SKM-1 treated with dmso at 0.1 percent for 144 hours (cell line): Measurements from ENCODE around the gene P2RY6.
"Not testable (repeated sequence)": the region's sequence is repeated elsewhere in the genome, so short reads cannot be mapped to it uniquely, and the experiment has no call there.

ENCODE experiments used
- DNase-seq: peaks from one replicate; lab custom pipeline; 2025; ENCODE audit not compliant: unreplicated experiment; lab: John Stamatoyannopoulos, UW

Gene P2RY6

DNA sequence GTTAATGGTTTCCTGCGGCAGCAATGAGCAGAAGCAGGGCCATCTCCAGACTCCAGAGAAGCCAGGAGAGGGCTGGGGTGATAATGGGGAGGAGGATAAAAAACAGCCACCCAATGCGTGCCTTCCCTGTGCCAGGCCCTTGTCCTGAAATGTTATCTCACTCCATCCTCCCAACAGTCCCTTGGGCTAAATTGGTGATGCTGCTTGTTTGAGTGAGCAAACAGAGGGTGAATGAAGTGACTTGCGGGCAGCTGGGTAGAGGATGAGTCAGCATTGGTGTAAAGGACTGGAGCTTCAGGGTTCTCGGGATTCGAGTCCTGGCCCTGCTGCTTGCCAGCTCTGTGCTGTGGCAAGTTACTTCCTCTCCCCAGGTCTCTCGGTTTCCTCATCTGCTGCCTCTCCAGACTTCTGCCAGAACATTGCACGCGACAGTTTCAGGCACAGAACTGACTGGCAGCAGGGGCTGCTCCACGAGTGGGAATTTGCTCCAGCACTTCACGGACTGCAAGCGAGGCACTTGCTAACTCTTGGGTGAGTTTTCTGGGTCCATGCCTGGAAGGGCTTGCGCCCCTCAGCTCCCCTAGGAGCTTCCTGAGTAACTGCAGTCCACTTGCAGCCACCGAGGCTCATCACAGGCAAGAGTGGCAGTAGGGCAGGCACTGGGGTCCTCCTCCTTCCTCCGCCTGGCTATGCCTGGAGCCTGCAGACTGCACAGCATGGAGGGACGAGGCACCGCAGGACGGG is at the start of gene P2RY6:
P2RY6 (plus strand) TSS at position 403 of the 744 bp plus-strand sequence. CDS start 24,181 bp downstream, outside the sequence.
- DNase-seq: peak; percentile 96

DNA sequence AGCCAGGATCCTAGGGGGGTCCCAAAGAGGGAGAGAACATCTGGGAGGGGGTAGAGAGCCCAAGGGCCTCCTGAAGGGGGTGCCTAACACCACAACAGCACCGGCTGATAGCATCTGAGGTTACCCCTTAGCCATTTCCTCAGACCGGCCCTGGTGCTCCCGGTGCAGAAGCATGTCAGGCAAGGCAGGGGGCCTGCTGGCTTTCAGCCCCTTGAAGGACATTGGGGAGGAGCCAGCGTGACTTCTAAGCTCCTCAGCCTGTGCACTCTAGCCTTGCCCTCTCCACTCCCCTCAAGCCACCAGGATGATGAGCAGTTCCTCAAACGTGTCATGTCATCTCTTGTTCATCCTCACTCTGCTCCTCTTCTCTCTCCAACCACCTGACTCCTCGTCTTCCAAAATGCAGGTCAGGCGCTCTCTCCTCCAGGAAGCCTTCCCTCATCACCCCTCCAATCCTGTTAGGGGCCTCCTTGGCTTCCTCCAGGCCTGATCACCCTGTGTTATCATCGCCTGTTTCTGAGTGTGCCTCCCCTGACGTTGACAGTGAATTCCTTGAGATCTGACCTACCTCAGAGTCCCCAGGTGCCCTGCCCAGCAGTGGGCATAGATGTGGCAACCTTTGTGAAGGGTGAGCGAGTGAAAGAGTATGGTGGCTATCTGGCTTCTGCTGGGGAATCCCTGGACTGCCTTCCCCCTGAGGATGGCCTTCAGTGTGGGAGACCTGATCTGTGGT is 48.0 kb upstream of the P2RY6 start:
- DNase-seq: no peak

GRCh38 chr11:73225001-73225686 is 47.0 kb upstream of the P2RY6 start:
- DNase-seq: no peak

DNA sequence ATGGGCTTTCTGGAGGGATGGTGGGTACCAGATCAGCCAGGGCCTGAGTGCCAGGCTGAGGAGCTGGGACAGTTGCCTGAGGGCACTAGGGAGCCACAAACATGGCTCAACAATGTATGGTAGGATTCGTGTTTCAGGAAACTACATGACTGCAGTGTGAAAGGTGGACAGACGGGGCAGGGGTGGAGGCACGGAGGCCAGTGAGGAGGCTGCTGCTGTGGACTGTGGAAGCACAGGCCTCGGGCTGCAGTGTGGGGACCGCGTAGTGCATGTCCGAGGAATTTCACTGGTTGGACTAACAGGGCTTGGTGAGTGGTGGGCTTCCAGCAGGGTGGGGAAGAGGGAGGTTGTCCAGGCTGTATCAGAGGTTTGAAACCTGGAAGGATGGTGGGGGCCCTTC is 46.3 kb upstream of the P2RY6 start:
- DNase-seq: no peak

DNA sequence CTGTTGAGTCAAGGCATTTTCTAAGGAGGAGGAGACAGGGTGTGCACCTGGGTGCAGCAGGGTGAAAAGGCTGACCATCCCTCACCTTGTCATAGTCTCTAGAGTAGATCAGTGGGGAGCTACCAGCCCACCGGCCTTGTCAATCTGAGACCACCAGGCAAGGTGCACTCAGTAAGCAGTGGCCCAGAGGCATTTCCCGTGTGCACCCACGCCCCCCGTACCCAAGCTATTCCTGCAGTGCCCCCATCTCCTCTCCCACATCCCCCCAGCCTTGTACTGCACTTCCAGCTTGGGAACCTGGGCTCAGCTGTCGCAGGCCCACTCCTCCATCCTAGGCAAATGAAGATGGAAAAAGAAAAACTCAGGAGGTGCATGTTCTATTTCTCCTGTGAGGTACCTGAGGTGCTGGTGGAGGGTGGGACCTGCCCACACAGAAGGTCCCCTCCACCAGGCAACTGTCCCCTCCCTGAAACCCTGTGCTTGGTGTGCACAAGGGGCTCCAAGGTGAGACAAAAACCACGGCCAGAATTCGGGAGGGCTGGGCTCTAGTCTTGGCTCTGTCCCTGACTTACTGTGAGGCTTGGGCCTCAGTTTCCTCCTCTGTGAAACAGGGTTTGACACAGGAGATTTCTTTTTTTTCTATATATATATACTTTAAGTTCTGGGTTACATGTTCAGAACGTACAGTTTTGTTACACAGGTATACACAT is 45.7 kb upstream of the P2RY6 start:
- no peak for DNase-seq

GRCh38 chr11:73227571-73228211 is 44.4 kb upstream of the P2RY6 start:
- DNase-seq: no peak

DNA sequence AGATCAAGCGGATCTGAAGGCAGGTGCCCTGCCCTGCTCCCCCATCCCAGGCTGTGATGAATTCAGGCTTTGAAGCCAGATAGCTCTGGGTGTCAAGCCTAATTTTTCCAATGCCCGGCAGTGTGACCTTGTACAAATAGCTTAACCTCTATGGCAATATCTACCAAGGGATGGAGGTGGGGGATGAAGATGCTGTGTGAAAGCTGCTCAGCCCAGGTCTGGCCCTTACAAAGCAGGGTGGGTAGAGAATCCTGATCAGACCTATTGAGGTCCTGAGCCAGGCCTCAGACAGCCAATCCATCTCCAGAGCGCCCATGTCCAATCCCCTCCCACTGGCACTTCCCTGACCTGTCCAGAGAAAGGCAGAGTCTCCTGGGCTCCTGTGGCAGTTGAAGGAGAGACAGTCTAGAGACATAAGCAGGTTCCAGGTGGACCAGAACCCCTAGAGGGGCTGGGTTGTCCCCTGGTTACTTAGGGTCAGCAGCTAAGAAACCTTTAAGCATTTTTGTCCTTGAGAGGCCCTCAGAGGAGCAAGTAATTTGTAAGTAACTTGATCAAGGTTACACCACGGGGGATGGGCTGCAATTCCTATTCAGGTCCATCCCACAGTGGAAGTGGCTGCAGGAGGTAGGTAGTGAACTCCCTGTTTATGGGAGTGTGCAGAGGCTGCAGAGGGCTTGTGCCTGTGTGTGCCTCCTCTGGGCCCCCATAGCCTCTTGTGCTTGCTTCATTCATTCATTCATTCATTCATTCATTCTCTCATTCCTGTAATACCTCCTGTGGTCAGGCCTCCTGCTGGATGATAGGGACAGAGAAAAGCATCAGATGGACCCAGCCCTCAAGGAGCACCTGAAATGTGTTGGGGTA is 43.6 kb upstream of the P2RY6 start:
- DNase-seq: no peak

DNA sequence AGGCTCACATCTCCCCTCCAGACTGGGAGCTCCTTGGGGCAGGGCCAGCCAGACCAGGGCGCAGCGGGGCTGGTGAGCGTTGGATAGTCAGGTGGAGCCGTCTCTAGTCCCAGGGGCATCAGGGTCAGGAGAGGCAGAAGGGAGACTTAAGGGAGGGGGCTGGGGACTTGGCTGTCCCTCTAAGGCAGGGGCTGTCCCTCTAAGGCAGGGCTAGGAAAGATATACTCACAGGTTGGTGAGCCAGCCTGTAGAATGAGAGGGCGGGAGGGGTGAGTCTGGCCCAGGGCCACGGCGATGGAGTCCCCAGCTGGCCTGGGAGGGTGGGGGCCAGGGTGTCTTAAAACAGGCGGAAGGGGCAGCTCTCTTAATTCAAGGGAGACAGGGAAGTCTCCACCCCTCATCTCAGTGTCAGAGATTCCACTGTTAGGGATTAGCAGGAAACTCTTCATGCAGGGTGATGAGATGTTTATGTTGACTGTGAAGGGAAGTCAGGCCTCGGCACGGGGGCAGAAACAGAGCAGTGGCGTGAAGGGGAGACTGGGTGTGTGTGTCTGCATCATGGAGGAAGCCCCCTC is 42.7 kb upstream of the P2RY6 start:
- DNase-seq: no peak

GRCh38 chr11:73229896-73230875 is 42.0 kb upstream of the P2RY6 start:
- DNase-seq: no peak

DNA sequence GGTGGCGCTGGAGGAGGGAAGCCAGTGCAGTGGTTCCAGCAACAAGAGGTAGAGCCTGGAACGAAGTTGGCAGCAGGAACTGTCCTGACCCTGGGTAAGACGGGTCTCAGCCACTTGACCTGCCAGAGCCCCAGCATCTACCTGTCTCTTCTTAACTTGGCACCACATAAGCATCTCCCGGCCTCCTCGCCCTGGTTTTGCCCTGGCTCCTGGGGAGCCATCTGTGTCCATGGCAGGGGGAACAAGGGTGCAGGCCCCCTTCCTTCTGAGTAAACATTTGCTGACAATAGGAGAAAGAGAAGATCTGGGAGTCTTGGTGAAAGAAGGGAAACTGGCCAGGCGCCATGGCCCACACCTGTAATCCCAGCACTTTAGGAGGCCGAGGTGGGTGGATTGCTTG is 41.2 kb upstream of the P2RY6 start:
- no peak for DNase-seq

DNA sequence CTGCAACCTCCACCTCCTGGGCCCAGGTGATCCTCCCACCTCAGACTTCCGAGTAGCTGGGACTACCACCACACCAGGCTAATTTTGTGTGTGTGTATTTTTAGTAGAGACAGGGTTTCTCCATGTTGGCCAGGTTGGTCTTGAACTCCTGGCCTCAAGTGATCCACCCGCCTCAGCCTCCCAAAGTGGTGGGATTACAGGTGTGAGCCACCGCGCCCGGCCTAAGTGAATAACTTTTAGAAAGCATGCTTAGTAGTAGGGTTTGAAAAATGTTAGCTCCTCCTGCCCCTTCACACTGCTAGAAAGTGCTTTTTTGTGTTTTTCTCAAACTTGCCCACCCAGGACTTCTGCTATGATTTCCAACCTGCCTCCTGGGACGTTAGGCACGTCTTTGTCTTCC is 39.7 kb upstream of the P2RY6 start:
- not testable (repeated sequence) for DNase-seq

DNA sequence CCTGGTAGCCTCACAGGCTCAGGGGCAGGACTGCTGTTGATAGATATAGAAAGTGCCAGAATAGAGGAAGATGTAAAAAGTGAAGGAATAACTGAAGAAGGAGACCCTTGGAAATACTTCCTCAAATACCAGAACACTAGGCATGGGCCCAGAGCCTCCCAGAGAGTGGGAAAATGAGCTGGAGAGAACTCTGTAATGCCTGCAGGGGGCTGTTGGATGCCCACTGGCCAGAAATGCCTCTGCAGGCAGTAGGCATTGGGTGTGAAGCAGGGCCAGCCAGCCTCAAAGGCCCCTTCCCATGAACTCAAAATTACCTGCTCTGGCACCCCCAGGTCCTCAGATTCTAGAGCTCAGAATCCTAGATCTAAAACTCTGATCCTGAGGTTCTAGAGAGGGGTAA is 38.9 kb upstream of the P2RY6 start:
- no peak for DNase-seq

DNA sequence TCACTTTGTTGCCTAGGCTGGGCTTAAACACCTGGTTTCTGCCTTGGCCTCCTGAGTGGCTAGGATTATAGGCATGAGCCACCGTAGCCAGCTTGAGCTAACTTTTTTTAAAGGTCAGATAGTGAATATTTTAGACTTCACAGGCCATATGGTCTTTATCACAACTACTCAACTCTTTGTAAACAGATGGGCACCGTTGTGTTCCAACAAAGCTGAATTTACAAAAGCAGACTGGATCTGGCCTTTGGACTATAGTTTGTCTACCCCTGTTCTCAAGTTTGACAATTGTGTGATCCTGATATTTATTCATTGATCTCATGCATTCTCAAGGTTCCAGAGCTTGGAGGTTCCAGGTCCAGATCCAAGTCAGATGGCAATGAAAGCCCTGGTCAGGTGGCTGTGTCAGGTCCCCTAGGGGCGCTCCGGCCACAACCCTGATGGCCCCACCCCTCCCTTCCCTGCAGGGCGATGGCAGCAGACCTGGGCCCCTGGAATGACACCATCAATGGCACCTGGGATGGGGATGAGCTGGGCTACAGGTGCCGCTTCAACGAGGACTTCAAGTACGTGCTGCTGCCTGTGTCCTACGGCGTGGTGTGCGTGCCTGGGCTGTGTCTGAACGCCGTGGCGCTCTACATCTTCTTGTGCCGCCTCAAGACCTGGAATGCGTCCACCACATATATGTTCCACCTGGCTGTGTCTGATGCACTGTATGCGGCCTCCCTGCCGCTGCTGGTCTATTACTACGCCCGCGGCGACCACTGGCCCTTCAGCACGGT is 38.3 kb upstream of the P2RY6 start:
- DNase-seq: no peak

- DNase-seq: no peak
Measured at GRCh38 chr11:73234471-73235181, 37.5 kb upstream of the P2RY6 start.

GRCh38 chr11:73235236-73235786 is 36.8 kb upstream of the P2RY6 start:
- no peak for DNase-seq

DNA sequence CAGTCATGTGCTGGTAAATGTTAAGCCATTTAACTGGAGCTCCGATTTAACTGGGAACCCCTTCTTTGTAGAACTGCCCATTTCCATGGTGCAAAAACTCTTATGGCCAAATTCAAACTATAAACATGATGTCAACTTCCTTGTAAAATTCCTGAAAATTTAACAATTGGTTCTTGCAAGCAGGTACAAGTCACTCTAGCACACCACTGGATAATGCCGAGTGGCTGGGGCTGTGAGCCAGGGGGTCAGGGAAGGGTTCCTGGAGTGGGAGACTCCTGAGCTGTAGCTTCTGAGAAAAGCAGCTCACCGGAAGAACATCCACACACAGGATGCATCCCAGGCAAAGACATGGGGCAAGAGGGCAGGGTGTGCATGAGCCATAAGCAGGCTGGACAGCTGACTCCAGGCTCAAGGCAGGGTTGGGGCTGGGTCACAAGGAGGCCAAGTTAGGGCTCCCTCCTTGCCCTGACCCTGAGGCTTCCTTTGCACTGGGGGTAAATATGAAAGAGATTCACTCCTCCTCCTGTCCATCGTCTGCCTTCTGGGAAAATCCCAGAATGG is 35.9 kb upstream of the P2RY6 start:
- no peak for DNase-seq
